Psoas muscle (tissue), 8 donors: ENCODE measurements around the gene TSC22D3. TPM values are rescaled to one million over a fixed set of nuclear protein-coding genes. Genes with fewer than 3 reads are reported as not detected.

Experiments used
- ATAC-seq, 4 donors: fragments of 200-7000 bp; cut with Tn5 transposase; one replicate each; pipeline ENCODE4 v1.9.1; 2020; ENCODE audit warnings: moderate library complexity in 3 of 4, mild to moderate bottlenecking in 2 of 4
- DNase-seq, 2 donors: peaks; one replicate each; pipeline ENCODE4 v3.0.0-alpha.2; 2020
- H3K27ac ChIP-seq: fragments of 200-600 bp; one replicate; pipeline ENCODE4 v1.8.0; 2022
- H3K27me3 ChIP-seq, 3 donors: fragments of 200-600 bp in 1 of 3; one replicate each; pipeline versions ENCODE4 v1.6.1 to v1.8.0; 2013 to 2022; ENCODE audit warnings: low read length in 2 of 3, mild to moderate bottlenecking in 2 of 3, moderate library complexity in 1 of 3; ENCODE audit not compliant: insufficient read depth in 3 of 3
- H3K36me3 ChIP-seq, 2 donors: fragments of 200-600 bp in 1 of 2; one replicate each; pipeline versions ENCODE4 v1.6.1 to v1.8.0; 2013 to 2022; ENCODE audit warnings: low read depth in 1 of 2, mild to moderate bottlenecking in 1 of 2, moderate library complexity in 1 of 2; ENCODE audit not compliant: insufficient read depth in 1 of 2
- H3K4me1 ChIP-seq: fragments of 200-600 bp; one replicate; pipeline ENCODE4 v1.8.0; 2022
- H3K4me3 ChIP-seq: fragments of 200-600 bp; one replicate; pipeline ENCODE4 v1.8.0; 2022; ENCODE audit warnings: mild to moderate bottlenecking
- H3K9me3 ChIP-seq: fragments of 200-600 bp; one replicate; pipeline ENCODE4 v1.8.0; 2022
- WGBS, 3 donors: extraction: QIAGEN DNeasy Blood & Tissue Kit; methylation state at CpG; one replicate each; pipeline versions ENCODE4 v1.1.6 to v1.1.7; 2013; 5-methylcytosine and 5-hydroxymethylcytosine counted together
- intact Hi-C, 2 donors: fragments of 100-400 bp; cut with DNase I; formaldehyde crosslinking; loops; one replicate each; pipeline versions ENCODE4 v1.11.0 to v1.14.2; 2022
- polyA plus RNA-seq, 3 donors: library from polyadenylated mRNA; stranded (reverse); fragments of 200-250 nt; gene quantifications; one replicate each; pipeline ENCODE4 v1.2.3, GENCODE V29; 2013
- total RNA-seq, 4 donors: library from RNA; stranded (reverse); fragmentation: NEBNext Ultra II Directional in 2 of 4; extraction: Animal tissue kit (Norgen Biotek cat#: 25700) in 2 of 4; gene quantifications; one replicate each; pipeline versions ENCODE4 v1.2.1 to v1.2.4, GENCODE V29; 2021 to 2023
- TF ChIP-seq, protein P1 (sequence below): fragments of 200-600 bp; IDR thresholded peaks from one replicate; pipeline ENCODE4 v1.8.0; 2022; ENCODE audit warnings: antibody characterized with exemption
- donor health status: healthy with polysubstance abuse.
- donor health status: DM: no; HTN: no; CAD: no; lungs with moderate emphysema.
- donor health status: Bipolar disorder and iron deficiency.
- donor health status: healthy.
- donor health status: DM: yes; HTN: yes; CAD: no.
- donor health status: DM: no; HTN: no; CAD: no.
- donor health status: DM: no; HTN: no; CAD: no.
- donor health status: DM: yes; HTN: yes; CAD: no.

The TSC22D3 gene
- total and polyA plus RNA-seq, 7 donors = 23.7 to 1,236 (median 310) TPM

DNA sequence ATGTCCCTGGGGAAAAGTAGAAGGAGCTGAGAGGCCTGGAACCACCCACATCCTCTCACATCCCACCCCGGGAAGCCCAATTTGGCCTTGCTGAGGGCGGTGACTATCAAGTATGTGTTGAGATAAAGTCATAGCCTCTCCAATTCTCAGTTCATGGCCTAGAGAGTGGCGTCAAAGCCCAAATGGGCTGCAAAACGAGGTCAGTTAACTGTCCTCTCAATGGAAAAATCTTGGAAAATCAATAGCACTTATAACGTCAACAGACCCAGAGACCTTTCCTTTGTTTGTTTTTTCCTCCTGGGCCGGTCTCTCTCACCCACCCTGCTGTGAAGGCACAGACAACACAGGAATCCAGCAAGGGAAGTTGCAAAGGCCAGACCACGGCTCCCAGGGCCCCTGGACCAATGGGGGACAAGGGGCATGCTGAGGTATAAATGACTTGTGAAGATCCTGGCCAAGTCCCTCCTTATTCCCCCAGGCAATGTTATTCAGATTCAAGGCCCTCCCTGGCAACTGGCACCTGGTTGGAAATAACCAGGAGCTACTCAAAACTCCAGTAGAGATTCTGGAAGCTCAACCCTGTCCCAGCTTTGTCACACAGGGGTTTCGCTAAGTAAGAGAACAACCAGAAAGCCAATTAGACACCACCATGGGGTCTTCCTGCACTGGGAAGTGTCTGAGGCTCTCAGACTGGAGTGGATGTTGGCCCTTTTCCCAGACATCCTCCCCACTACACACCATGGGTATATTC, 38.6 kb downstream of the TSC22D3 start:
- peaks cover 50% of the 10 kb centered on the region for H3K4me1 ChIP-seq
- WGBS, 3 donors = 61 to 66% (median 61%) methylated on average over 8 of the region's 8 CpGs
- no peak for ATAC-seq

DNA sequence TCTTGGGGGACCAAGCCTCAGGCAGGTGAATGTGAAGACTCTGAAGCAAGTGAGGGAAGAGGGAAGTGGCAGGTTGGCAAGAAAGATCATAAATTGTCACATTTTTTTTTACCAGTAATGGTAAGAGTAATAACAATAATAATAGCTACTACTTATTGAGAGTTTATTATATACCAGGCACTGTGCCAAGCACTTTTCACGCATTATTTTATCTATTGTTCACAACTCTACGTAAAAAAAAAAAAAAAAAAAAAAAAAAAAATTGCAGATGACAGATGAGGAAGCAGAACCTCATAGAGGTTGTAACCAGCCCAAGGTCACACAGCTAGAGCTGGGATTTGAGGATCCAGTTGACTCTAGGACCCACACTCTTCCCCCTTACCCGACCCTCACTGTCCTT, 40.9 kb downstream of the TSC22D3 start:
- DNase-seq (no peak), ATAC-seq (no peak)
- 53 to 80% (median 63%) methylated on average over 3 of the region's 3 CpGs for WGBS, 3 donors
- TF ChIP-seq, protein P1, sequence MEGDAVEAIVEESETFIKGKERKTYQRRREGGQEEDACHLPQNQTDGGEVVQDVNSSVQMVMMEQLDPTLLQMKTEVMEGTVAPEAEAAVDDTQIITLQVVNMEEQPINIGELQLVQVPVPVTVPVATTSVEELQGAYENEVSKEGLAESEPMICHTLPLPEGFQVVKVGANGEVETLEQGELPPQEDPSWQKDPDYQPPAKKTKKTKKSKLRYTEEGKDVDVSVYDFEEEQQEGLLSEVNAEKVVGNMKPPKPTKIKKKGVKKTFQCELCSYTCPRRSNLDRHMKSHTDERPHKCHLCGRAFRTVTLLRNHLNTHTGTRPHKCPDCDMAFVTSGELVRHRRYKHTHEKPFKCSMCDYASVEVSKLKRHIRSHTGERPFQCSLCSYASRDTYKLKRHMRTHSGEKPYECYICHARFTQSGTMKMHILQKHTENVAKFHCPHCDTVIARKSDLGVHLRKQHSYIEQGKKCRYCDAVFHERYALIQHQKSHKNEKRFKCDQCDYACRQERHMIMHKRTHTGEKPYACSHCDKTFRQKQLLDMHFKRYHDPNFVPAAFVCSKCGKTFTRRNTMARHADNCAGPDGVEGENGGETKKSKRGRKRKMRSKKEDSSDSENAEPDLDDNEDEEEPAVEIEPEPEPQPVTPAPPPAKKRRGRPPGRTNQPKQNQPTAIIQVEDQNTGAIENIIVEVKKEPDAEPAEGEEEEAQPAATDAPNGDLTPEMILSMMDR = no peak
- intact Hi-C loops = loop anchor here (5.0 kb wide), 2 partner anchors 33 to 38 kb away; no protein-coding TSS in a partner anchor
- peak overlapping the region; percentile 48 for H3K27ac ChIP-seq
- H3K4me1 ChIP-seq = peaks cover 52% of the 10 kb centered on the region
- no peaks in the 10 kb centered on the region for H3K9me3 ChIP-seq
- H3K4me3 ChIP-seq = no peak overlapping the region
- H3K27me3 ChIP-seq = peaks cover 0 to 2% (median 0%) of the 10 kb centered on the region in 3 donors
- no peaks in the 10 kb centered on the region for H3K36me3 ChIP-seq

More for the DNA sequence above, 38.6 kb downstream of the TSC22D3 start:
- intact Hi-C loops = no loop called here
- no peaks in the 10 kb centered on the region for H3K9me3 ChIP-seq
- H3K36me3 ChIP-seq = no peaks in the 10 kb centered on the region
- H3K27me3 ChIP-seq = peaks cover 0 to 5% (median 0%) of the 10 kb centered on the region in 3 donors
- no peak for DNase-seq
- TF ChIP-seq, protein P1 = no peak
- H3K27ac ChIP-seq = peak overlapping the region; percentile 55
- no peak overlapping the region for H3K4me3 ChIP-seq

DNA sequence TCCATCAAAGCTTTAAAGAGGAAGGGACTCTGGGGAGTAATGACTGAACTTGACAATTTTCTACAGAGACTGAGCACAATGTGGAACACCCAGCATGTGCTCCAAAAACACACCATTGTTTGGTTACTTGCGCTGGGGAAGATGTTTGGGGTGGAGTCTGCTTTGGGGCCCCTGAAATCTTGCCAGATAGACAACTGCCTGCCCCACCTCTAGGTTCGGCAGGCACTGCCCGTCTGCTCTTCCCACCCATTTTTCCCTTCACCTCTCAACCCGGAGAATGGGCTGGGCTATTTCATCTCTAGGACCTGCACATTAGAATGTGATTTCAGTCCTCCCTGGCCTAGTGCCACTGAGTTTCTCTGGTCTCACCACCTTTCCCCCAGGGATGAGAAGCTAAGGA, 41.9 kb downstream of the TSC22D3 start:
- 58 to 75% (median 66%) methylated on average over 4 of the region's 4 CpGs for WGBS, 3 donors
- Histone ChIP-seq H3K27me3 (peaks cover 0 to 3% (median 0%) of the 10 kb centered on the region in 3 donors), H3K4me3 (no peak overlapping the region), H3K36me3 (no peaks in the 10 kb centered on the region), H3K9me3 (no peaks in the 10 kb centered on the region), H3K27ac (peak overlapping the region; percentile 41), H3K4me1 (peaks cover 54% of the 10 kb centered on the region)
- ATAC-seq = no peak
- TF ChIP-seq, protein P1 = no peak
- DNase-seq = no peak
- intact Hi-C loops = loop anchor here (5.0 kb wide), 2 partner anchors 34 to 39 kb away; no protein-coding TSS in a partner anchor

DNA sequence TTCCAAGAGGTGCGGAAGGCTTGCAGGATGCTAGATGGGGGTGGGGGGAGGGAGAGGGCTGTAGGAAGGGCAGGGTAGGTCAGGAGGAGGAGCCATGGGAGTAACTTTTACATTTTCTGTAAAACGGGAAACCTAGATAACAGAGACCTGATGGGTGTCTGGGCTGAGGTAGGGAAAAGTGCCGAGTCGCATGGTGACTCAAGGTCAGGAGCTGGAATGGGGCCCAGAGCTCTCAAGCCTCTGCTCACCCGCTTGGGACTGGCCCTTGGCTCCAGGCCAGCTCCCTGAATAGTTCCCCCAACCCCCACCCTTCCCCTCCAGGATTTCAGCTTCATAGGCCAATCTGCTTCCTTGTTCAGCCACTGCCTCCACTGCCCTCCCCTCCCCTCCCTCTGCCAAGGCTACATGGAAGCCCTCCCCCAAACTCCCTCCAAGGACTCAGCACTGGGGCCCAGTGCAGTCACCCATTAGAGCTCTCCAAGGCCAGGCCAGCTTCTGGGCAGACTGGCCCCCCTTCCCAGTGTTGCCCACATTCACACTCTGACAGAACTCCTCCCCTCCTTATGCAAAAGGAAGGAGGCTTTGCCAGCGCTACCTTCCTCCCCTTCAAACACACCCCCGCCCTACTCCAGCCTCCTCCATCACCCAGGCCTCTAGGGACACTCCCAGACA, 43.6 kb downstream of the TSC22D3 start:
- TF ChIP-seq, protein P1 = no peak
- Histone ChIP-seq H3K4me3 (no peak overlapping the region), H3K27me3 (peaks cover 0 to 3% (median 0%) of the 10 kb centered on the region in 3 donors), H3K27ac (peak overlapping the region; percentile 81), H3K4me1 (peaks cover 61% of the 10 kb centered on the region), H3K36me3 (no peaks in the 10 kb centered on the region), H3K9me3 (no peaks in the 10 kb centered on the region)
- WGBS, 3 donors = 4 to 18% (median 13%) methylated on average over 6 to 7 of the region's 7 CpGs
- ATAC-seq (peak; percentile 69 to 81 (median 79)), DNase-seq (peak; percentile 87 to 94)
- intact Hi-C loops = loop anchor here (5.0 kb wide), 2 partner anchors 35 to 40 kb away; no protein-coding TSS in a partner anchor
